GM12801 (cell line): ENCODE data around the gene NAIF1.

Experiments
- TF ChIP-seq, protein P1 (sequence below): IDR thresholded peaks from one replicate; pipeline ENCODE4 v1.5.1; 2011; ENCODE audit warnings: control low read depth; ENCODE audit not compliant: insufficient read length; ENCODE audit errors: extremely low read depth

NAIF1 gene

DNA sequence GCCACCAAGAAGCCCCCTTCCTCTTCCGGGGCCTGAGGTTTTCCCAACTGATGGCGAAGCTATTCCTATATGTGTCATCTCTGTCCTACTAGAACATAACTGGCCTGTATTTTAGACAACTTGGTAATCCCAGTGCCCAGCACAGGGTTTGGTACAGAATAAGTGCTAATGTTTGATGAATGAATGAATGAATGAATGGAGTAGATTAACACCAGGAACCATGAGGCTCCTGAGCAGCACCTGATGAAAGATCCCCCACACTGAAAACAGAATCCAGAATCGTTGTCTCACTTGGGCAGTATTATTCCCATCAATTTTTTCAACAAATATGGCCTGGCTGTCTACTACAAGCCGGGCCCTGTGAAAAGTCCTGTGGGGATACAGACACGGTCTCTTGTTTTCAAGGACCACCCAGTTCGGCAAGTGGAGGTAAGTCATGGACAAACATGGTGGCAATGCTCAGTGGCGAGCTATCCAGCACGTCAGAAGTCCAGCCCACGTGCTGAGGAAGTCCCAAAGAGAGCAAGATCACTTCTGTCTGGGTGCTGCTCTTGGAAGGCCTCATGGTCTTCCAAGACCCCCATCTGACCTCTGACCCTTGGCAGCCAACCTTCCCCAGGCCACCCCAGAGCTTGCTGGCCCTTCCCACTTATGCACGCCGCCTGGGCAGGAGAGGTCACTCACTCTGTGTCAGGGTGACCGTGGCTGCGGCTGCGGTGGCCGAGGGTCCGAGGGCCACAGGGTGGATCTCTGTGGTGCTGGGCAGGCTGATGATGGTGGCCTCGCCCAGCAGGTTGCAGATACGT, 1.0 kb downstream of the NAIF1 start:
- TF ChIP-seq, protein P1, sequence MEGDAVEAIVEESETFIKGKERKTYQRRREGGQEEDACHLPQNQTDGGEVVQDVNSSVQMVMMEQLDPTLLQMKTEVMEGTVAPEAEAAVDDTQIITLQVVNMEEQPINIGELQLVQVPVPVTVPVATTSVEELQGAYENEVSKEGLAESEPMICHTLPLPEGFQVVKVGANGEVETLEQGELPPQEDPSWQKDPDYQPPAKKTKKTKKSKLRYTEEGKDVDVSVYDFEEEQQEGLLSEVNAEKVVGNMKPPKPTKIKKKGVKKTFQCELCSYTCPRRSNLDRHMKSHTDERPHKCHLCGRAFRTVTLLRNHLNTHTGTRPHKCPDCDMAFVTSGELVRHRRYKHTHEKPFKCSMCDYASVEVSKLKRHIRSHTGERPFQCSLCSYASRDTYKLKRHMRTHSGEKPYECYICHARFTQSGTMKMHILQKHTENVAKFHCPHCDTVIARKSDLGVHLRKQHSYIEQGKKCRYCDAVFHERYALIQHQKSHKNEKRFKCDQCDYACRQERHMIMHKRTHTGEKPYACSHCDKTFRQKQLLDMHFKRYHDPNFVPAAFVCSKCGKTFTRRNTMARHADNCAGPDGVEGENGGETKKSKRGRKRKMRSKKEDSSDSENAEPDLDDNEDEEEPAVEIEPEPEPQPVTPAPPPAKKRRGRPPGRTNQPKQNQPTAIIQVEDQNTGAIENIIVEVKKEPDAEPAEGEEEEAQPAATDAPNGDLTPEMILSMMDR = no peak

DNA sequence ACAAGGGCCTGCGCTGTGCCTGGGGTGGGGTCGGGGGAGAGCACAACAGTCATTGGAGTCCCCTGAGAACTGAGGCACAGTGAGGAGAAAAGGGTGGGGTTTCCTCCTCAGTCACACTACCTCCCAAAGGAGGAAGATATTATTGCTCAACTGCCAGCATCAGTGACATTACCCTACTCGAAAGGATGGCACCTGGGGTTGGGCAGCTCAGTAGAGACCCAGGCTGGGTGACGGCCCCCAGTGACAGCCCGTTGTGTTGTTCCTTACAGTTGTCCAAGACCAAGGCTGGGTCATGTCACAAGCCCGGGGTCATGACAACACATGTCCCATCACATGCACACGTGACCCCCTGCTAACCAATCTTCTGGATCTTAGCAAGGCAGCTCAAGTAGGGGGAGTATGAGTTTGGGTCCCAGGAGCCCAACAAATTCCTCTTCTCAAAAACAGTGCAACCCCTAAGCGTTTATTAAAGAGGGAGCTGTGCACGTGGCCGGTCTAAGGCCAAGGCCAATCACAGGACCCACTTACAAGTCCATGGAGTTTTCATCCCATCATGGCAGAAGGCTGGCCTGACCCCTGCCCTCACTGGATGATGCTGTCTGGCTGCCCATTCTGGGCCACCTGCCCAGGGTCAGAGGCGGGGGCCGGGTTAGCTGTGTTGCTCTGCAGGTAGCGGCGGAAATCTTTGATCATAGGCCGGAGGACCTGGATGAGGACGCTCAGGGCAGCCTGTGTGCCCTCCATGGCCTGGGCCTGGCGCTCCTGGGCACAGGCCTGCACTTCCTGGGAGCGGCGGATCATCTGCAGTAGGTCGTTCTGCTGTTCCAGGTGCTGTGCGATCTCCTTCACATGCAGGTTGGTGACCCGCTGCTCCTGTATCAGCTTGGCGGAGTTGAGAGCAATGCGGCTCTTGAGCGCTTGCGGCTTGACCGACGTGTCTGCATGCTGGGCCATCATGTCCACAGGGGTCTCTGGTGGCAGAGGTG, 4.0 kb downstream of the NAIF1 start:
- TF ChIP-seq, protein P1 = no peak

DNA sequence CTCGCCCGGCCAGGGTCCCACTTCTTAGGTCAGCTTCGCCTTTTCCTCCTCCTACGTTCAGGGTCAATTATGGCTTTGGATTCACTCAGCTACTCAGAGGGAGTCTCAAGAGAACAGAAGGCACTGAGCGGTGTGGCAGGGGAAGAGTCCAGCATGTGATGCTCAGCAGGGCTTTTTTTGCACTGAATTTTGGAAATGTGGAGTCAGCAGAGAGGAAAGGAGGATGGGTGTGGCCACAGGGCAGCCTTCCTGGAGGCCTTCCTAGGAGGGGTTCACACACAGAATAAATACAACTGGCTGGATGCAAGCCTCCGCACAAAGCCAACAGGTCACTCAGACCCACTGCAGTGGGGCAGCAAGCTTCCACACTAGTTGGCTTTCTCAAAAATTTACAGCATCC, 4.8 kb downstream of the NAIF1 start:
- TF ChIP-seq, protein P1 = no peak

DNA sequence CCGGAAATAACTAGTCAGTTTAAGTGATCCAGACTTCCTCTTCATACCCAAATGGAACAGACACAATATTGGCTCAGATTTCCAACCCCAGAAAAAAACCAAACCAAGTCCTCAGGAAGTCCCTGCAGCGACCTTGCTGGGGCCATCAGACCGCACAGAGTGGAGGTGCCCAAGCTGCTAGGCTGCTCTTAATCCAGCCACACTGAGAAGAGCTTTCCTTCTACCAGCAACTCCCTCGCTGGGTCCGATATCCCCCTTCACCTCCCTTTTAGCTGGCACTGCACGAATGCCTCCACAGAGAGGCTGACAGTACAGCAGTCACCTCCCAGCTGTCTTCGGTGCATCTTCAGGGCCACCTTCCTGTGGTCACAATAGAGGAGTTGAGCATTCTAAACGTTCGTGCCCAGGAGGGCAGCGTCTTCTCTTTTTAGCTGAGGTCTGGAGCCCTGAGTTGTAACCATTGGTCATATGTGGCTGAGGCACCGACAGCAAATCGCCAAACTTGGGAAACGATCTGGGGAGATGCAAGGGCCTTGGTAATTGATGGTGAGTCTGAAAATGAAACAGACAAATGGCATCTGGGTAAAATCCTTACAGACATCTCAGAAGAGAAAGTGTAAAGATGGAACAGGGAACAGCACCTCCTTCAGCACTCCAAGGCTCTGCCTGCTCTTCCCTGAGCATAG, 5.7 kb downstream of the NAIF1 start:
- TF ChIP-seq, protein P1 = no peak

DNA sequence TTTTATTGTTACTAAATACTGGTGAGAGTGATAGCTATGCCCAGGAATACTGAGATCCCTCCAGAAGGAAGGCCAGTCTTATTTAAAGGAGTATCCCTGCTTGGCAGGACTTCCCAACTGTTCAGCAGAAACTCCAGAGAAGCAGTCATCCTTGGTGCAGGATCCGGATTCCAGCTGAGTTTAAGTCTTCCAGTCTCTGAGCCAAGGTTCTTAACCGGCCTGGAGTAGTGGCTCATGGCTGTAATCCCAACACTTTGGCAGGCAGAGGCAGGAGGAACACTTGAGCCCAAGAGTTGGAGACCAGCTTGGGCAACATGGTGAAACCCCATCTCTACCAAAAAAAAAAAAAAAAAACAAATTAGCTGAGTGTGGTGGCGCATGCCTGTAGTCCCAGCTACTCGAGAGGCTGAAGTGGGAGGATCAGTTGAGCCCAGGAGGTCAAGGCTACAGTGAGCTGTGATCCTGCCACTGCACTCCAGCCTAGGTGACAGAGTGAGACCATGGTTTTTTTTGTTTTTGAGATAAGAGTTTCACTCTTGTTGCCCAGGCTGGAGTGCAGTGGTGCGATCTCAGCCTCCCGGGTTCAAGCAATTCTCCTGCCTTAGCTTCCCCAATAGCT, 7.6 kb downstream of the NAIF1 start:
- TF ChIP-seq, protein P1 = no peak

DNA sequence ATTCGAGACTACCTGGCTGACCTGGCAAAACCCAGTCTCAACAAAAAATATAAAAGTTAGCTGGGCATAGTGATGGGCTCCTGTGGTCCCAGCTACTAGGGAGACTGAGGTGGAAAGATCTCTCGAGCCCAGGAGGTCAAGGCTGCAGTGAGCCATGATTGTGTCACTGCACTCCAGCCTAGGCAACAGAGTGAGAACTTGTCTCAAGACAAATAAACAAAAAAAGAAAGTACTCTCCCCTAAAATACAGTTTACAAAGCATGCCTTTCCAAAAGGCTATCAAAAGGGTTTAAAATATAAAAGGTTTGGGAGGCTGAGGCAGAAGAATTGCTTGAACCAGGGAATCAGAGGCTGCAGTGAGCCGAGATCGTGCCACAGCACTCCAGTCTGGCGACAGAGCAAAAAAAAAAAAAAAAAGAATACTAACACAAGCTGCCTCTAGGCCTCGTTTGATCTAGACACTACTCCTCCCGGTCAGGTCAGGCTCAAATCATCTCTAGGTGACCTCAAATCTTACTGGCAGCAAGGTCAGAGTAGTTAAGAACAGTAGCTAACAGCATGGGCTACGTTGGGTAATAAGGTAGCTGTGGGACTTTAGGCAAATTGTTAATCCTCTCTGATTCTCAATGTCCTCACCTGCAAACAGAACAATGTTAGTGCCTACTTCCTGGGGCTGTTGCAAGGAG, 9.3 kb downstream of the NAIF1 start:
- TF ChIP-seq, protein P1 = no peak
